ENCODE data around the gene ST6GALNAC3. TPM values are rescaled to one million over a fixed set of nuclear protein-coding genes. Genes with fewer than 3 reads are reported as not detected.

ST6GALNAC3 gene
- total RNA-seq, 1 experiment from 2014 or later: 0.03 TPM

DNA sequence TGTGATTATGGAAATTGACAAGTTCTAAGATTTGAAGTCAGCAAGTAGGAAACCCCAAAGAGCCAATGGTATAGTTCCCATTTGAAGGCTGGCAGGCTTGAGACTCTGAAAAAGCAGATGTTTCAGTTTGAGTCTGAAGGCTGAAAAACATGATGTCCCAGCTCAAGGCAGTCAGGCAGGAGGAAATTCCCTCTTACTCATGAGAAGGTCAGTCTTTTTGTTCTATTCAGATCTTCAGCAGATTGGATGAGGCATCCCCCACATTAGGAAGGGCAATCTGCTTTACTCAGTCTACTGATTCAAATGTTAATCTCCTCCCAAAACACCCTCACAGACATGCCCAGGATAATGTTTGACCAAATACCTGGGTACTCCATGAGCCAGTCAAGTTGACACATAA, 420.3 kb downstream of the ST6GALNAC3 start:
- ATAC-seq (no peak), DNase-seq (ENCODE audit: low read depth, low spot score) (no peak)
- Histone ChIP-seq H3K9me3 (ENCODE audit: control insufficient read depth, insufficient read depth, low read depth, low read length) (no peaks in the 10 kb centered on the region), H3K4me1 (ENCODE audit: control insufficient read depth, insufficient read depth, low read length) (no peaks in the 10 kb centered on the region), H3K36me3 (ENCODE audit: control insufficient read depth, insufficient read depth, low read length) (no peaks in the 10 kb centered on the region), H3K27me3 (ENCODE audit: control insufficient read depth, insufficient read depth, low read length) (no peaks in the 10 kb centered on the region), H3K27ac (ENCODE audit: low read length) (no peak overlapping the region), H3K4me3 (ENCODE audit: low read depth in 2 of 2, low read length in 2 of 2) (no peak overlapping the region)
- intact Hi-C loops (cut with micrococcal nuclease; ENCODE audit: unreplicated experiment): no loop called here
- in situ Hi-C loops (cut with HindIII; ENCODE audit: low pct_unique_long_range_greater_than_20kb, low sequenced_read_pairs): no loop called here
- TF ChIP-seq SIN3A (IDR thresholded peaks at IDR 0.05; ENCODE audit: borderline replicate concordance, insufficient read depth, low read depth, low read length): no peak
- TF ChIP-seq, protein P1, sequence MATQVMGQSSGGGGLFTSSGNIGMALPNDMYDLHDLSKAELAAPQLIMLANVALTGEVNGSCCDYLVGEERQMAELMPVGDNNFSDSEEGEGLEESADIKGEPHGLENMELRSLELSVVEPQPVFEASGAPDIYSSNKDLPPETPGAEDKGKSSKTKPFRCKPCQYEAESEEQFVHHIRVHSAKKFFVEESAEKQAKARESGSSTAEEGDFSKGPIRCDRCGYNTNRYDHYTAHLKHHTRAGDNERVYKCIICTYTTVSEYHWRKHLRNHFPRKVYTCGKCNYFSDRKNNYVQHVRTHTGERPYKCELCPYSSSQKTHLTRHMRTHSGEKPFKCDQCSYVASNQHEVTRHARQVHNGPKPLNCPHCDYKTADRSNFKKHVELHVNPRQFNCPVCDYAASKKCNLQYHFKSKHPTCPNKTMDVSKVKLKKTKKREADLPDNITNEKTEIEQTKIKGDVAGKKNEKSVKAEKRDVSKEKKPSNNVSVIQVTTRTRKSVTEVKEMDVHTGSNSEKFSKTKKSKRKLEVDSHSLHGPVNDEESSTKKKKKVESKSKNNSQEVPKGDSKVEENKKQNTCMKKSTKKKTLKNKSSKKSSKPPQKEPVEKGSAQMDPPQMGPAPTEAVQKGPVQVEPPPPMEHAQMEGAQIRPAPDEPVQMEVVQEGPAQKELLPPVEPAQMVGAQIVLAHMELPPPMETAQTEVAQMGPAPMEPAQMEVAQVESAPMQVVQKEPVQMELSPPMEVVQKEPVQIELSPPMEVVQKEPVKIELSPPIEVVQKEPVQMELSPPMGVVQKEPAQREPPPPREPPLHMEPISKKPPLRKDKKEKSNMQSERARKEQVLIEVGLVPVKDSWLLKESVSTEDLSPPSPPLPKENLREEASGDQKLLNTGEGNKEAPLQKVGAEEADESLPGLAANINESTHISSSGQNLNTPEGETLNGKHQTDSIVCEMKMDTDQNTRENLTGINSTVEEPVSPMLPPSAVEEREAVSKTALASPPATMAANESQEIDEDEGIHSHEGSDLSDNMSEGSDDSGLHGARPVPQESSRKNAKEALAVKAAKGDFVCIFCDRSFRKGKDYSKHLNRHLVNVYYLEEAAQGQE (IDR thresholded peaks at IDR 0.05; ENCODE audit: insufficient read depth in 1 of 2, low read depth in 2 of 2, low read length in 1 of 2): no peak
- TF ChIP-seq TCF7L2 (IDR thresholded peaks at IDR 0.05; ENCODE audit: low read depth, low read length): no peak
- TF ChIP-seq POLR2AphosphoS5 (IDR thresholded peaks at IDR 0.05; ENCODE audit: low read depth, low read length): no peak
- TF ChIP-seq CTCF (IDR thresholded peaks at IDR 0.05): no peak
- ChIA-PET CTCF (no interaction called here), POLR2A (no interaction called here)
- no TSS peak for BruUV-seq (replicated peaks)

DNA sequence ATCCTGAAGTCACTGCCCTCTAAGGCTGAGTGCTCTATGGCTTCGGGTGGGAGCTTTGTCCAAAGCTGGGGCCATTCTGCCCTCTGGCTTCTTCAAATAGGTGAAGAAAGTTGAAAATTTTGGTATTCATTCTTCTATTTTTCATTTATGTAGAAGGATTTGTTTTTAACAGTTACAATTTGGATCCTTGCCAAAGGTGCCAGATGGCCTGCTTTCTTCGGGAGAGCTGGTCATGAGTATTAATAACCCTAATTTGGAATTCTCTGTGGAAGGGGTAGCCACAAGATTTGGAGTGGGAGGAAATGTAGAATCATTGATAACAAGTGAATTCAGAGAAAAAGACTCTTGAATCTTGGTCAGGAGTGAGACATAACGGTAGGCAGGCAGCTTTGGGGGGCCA, 422.3 kb downstream of the ST6GALNAC3 start:
- CTCF ChIA-PET: no interaction called here
- BruUV-seq (replicated peaks): no TSS peak
- H3K4me3 ChIP-seq (ENCODE audit: low read depth in 2 of 2, low read length in 2 of 2): no peak overlapping the region
- H3K27ac ChIP-seq (ENCODE audit: low read length): no peak overlapping the region
- no peaks in the 10 kb centered on the region for H3K27me3 ChIP-seq (ENCODE audit: control insufficient read depth, insufficient read depth, low read length)
- no peak for DNase-seq (ENCODE audit: low read depth, low spot score)
- no peaks in the 10 kb centered on the region for H3K36me3 ChIP-seq (ENCODE audit: control insufficient read depth, insufficient read depth, low read length)
- TF ChIP-seq SIN3A (IDR thresholded peaks at IDR 0.05; ENCODE audit: borderline replicate concordance, insufficient read depth, low read depth, low read length) (no peak), TCF7L2 (IDR thresholded peaks at IDR 0.05; ENCODE audit: low read depth, low read length) (no peak), CTCF (IDR thresholded peaks at IDR 0.05) (no peak)
- ATAC-seq: no peak
- intact Hi-C loops (cut with micrococcal nuclease; ENCODE audit: unreplicated experiment): no loop called here
- H3K4me1 ChIP-seq (ENCODE audit: control insufficient read depth, insufficient read depth, low read length): no peaks in the 10 kb centered on the region
- in situ Hi-C loops (cut with HindIII; ENCODE audit: low pct_unique_long_range_greater_than_20kb, low sequenced_read_pairs): no loop called here
- POLR2A ChIA-PET: no interaction called here
- no peaks in the 10 kb centered on the region for H3K9me3 ChIP-seq (ENCODE audit: control insufficient read depth, insufficient read depth, low read depth, low read length)
